H1 (cell line): Measurements from ENCODE around the gene HECTD1. TPM values are rescaled to one million over a fixed set of nuclear protein-coding genes. Genes with fewer than 3 reads are reported as not detected.

Experiments used
- CTCF ChIA-PET: fragments of 300-600 bp; sonication (Branson Sonifier 250); formaldehyde crosslinking; loops from one replicate; lab custom pipeline; 2021; ENCODE audit not compliant: partially characterized antibody; lab: Charles Lee
- POLR2A ChIA-PET: fragments of 300-600 bp; sonication (Branson Sonifier 250); formaldehyde crosslinking; loops from one replicate; lab custom pipeline; 2021; ENCODE audit warnings: inconsistent platforms; ENCODE audit not compliant: partially characterized antibody; lab: Charles Lee
- DNase-seq, 2 experiments: peaks; one replicate each; pipeline versions ENCODE4 v3.0.0 to v3.0.0-alpha.2; 2010 to 2022; ENCODE audit warnings: low spot score in 2 of 2, low read depth in 1 of 2, mixed read lengths in 1 of 2
- FAIRE-seq: peaks from 2 replicates; lab custom pipeline; 2011; peaks lifted over from hg19 to GRCh38; lab: Jason Lieb, UNC
- H2AFZ ChIP-seq: 2 replicates; pipeline ENCODE4 v1.8.1; 2012; ENCODE audit warnings: low read length, inconsistent platforms
- H2AK5ac ChIP-seq: 2 replicates; pipeline ENCODE4 v1.6.1; 2013; ENCODE audit warnings: low read depth, low read length
- H2BK120ac ChIP-seq: replicated peaks from 2 replicates; pipeline ENCODE3; 2013; ENCODE audit warnings: low read depth, low read length, inconsistent platforms
- H2BK12ac ChIP-seq: 2 replicates; pipeline ENCODE4 v1.6.1; 2013; ENCODE audit warnings: low read depth, low read length
- H2BK15ac ChIP-seq: 2 replicates; pipeline ENCODE4 v1.6.1; 2013; ENCODE audit warnings: low read length
- H2BK20ac ChIP-seq: 2 replicates; pipeline ENCODE4 v1.6.1; 2013; ENCODE audit warnings: low read length
- H2BK5ac ChIP-seq: 2 replicates; pipeline ENCODE4 v1.6.1; 2013; ENCODE audit warnings: low read depth, low read length
- H3K14ac ChIP-seq: 2 replicates; pipeline ENCODE4 v1.6.1; 2013; ENCODE audit warnings: inconsistent platforms; ENCODE audit not compliant: insufficient read length
- H3K18ac ChIP-seq: 2 replicates; pipeline ENCODE4 v1.6.1; 2013; ENCODE audit warnings: low read length; ENCODE audit errors: extremely low read depth
- H3K23ac ChIP-seq: 2 replicates; pipeline ENCODE4 v1.6.1; 2013; ENCODE audit warnings: inconsistent platforms; ENCODE audit not compliant: insufficient read length
- H3K23me2 ChIP-seq: 2 replicates; pipeline ENCODE4 v1.6.1; 2013; ENCODE audit warnings: low read depth, low read length
- H3K27ac ChIP-seq: 2 replicates; pipeline ENCODE4 v1.6.1; 2011; ENCODE audit warnings: low read depth, low read length, inconsistent platforms
- H3K27me3 ChIP-seq, 4 experiments: replicated peaks in 1 of 4; 1 replicate in 1 of 4; 2 replicates in 3 of 4; pipeline versions ENCODE4 v1.6.1 to v1.8.1; 2011 to 2013; ENCODE audit warnings: low read length in 3 of 4, mild to moderate bottlenecking in 3 of 4, inconsistent platforms in 2 of 4, mixed read lengths in 2 of 4, moderate library complexity in 1 of 4; ENCODE audit not compliant: control insufficient read depth in 3 of 4, insufficient read depth in 3 of 4; ENCODE audit errors: extremely low read depth in 1 of 4
- H3K36me3 ChIP-seq, 4 experiments: 2 replicates each; pipeline versions ENCODE4 v1.6.1 to v1.8.1; 2011 to 2013; ENCODE audit warnings: mild to moderate bottlenecking in 4 of 4, low read length in 3 of 4, moderate library complexity in 2 of 4, control low read depth in 1 of 4, inconsistent platforms in 1 of 4; ENCODE audit not compliant: insufficient read depth in 4 of 4, control insufficient read depth in 2 of 4
- H3K4ac ChIP-seq: replicated peaks from 2 replicates; pipeline ENCODE3; 2013; ENCODE audit warnings: low read length, low read depth, mixed read lengths, inconsistent platforms; ENCODE audit not compliant: insufficient read length
- H3K4me1 ChIP-seq, 4 experiments: replicated peaks in 1 of 4; 1 replicate in 1 of 4; 2 replicates in 3 of 4; pipeline versions ENCODE4 v1.6.1 to v1.8.1; 2011 to 2013; ENCODE audit warnings: low read length in 3 of 4, inconsistent platforms in 2 of 4, mixed read lengths in 1 of 4; ENCODE audit not compliant: insufficient read depth in 4 of 4, control insufficient read depth in 3 of 4
- H3K4me2 ChIP-seq, 2 experiments: 2 replicates each; pipeline versions ENCODE4 v1.6.1 to v1.8.1; 2011 to 2013; ENCODE audit warnings: low read depth in 2 of 2, low read length in 2 of 2, control low read depth in 1 of 2, inconsistent platforms in 1 of 2, mild to moderate bottlenecking in 1 of 2; ENCODE audit not compliant: insufficient read depth in 1 of 2
- H3K4me3 ChIP-seq, 4 experiments: fragments of 200-600, 300-600 bp in 1 of 4; sonication (generic), shearing (Covaris generic), sonication (Bioruptor Twin) in 1 of 4; 2 replicates each; pipeline versions ENCODE4 v1.5.1 to v1.8.1; 2011 to 2016; ENCODE audit warnings: low read length in 4 of 4, low read depth in 3 of 4, control low read depth in 2 of 4, inconsistent platforms in 2 of 4, mild to moderate bottlenecking in 2 of 4, mixed read lengths in 1 of 4, moderate library complexity in 1 of 4; ENCODE audit not compliant: insufficient read depth in 2 of 4; ENCODE audit errors: extremely low read depth in 1 of 4
- H3K56ac ChIP-seq: replicated peaks from 2 replicates; pipeline ENCODE3; 2013; ENCODE audit warnings: low read depth, mild to moderate bottlenecking, mixed read lengths, low read length, inconsistent platforms; ENCODE audit not compliant: insufficient read length
- H3K79me1 ChIP-seq: 2 replicates; pipeline ENCODE4 v1.6.1; 2013; ENCODE audit warnings: low read depth, low read length, control low read depth
- H3K79me2 ChIP-seq, 2 experiments: 2 replicates each; pipeline versions ENCODE4 v1.6.1 to v1.8.1; 2012 to 2013; ENCODE audit warnings: low read length in 2 of 2, mild to moderate bottlenecking in 2 of 2, inconsistent platforms in 1 of 2; ENCODE audit not compliant: insufficient read depth in 2 of 2, control insufficient read depth in 1 of 2
- H3K9ac ChIP-seq, 4 experiments: replicated peaks in 1 of 4; 1 replicate in 1 of 4; 2 replicates in 3 of 4; pipeline versions ENCODE4 v1.6.1 to v1.8.1; 2011 to 2013; ENCODE audit warnings: low read depth in 3 of 4, low read length in 3 of 4, control low read depth in 2 of 4, mild to moderate bottlenecking in 2 of 4, moderate library complexity in 2 of 4, inconsistent platforms in 1 of 4; ENCODE audit errors: extremely low read depth in 1 of 4
- H3K9me3 ChIP-seq, 2 experiments: 2 replicates each; pipeline versions ENCODE4 v1.6.1 to v1.8.1; 2012 to 2013; ENCODE audit warnings: mild to moderate bottlenecking in 2 of 2, moderate library complexity in 2 of 2, control low read depth in 1 of 2, inconsistent platforms in 1 of 2, low read depth in 1 of 2, low read length in 1 of 2, mixed read lengths in 1 of 2; ENCODE audit not compliant: insufficient read depth in 2 of 2
- H4K20me1 ChIP-seq, 2 experiments: replicated peaks in 1 of 2; 2 replicates each; pipeline versions ENCODE3 to v1.8.1; 2011 to 2013; ENCODE audit warnings: inconsistent platforms in 2 of 2, low read length in 2 of 2, mild to moderate bottlenecking in 1 of 2; ENCODE audit not compliant: insufficient read depth in 2 of 2, control insufficient read depth in 1 of 2
- H4K5ac ChIP-seq: 2 replicates; pipeline ENCODE4 v1.6.1; 2013; ENCODE audit warnings: low read length, low read depth, mixed read lengths, inconsistent platforms; ENCODE audit not compliant: insufficient read length
- H4K8ac ChIP-seq: 2 replicates; pipeline ENCODE4 v1.8.0; 2013; ENCODE audit warnings: mild to moderate bottlenecking, moderate library complexity, low read length, inconsistent platforms; ENCODE audit not compliant: insufficient read depth; ENCODE audit errors: extremely low read depth
- H4K91ac ChIP-seq: replicated peaks from 2 replicates; pipeline ENCODE3; 2013; ENCODE audit warnings: low read length, mixed read lengths, inconsistent platforms; ENCODE audit not compliant: insufficient read length
- BCL11A ChIP-seq, 2 experiments: IDR thresholded peaks; one replicate each; pipeline ENCODE4 v1.6.1; 2011; ENCODE audit warnings: low read depth in 2 of 2, low read length in 2 of 2, mild to moderate bottlenecking in 2 of 2
- CHD1 ChIP-seq: IDR thresholded peaks from 2 replicates; pipeline ENCODE4 v1.6.1; 2012; ENCODE audit warnings: low read depth, low read length, improper control_type of control experiment
- CREB1 ChIP-seq: IDR thresholded peaks from 2 replicates; pipeline ENCODE4 v1.6.1; 2012; ENCODE audit warnings: inconsistent platforms
- CTBP2 ChIP-seq: IDR thresholded peaks from 2 replicates; pipeline ENCODE4 v1.7.0; 2011; ENCODE audit warnings: borderline replicate concordance, mild to moderate bottlenecking, moderate library complexity, mixed read lengths, low read length; ENCODE audit not compliant: insufficient read depth, insufficient read length
- EGR1 ChIP-seq: IDR thresholded peaks from 2 replicates; pipeline ENCODE4 v1.6.1; 2011; ENCODE audit warnings: low read depth, low read length, borderline replicate concordance
- JUN ChIP-seq: IDR thresholded peaks from 2 replicates; pipeline ENCODE4 v1.6.1; 2011; ENCODE audit warnings: low read depth, mild to moderate bottlenecking, improper control_type of control experiment, low read length
- JUND ChIP-seq: IDR thresholded peaks from 2 replicates; pipeline ENCODE4 v1.6.1; 2011; ENCODE audit warnings: mild to moderate bottlenecking, improper control_type of control experiment, low read length
- MAFK ChIP-seq: IDR thresholded peaks from 2 replicates; pipeline ENCODE4 v1.6.1; 2012; ENCODE audit warnings: low read depth, mild to moderate bottlenecking, improper control_type of control experiment, low read length
- NRF1 ChIP-seq: IDR thresholded peaks from 2 replicates; pipeline ENCODE4 v1.6.1; 2011; ENCODE audit warnings: mild to moderate bottlenecking, low read depth, low read length, improper control_type of control experiment
- PHF8 ChIP-seq: fragments of 200-600 bp; sonication (generic); conservative IDR thresholded peaks from 2 replicates; pipeline ENCODE4 v1.7.1; 2012; ENCODE audit warnings: low read depth, mild to moderate bottlenecking, inconsistent platforms, low read length, moderate library complexity
- RBBP5 ChIP-seq: IDR thresholded peaks from 2 replicates; pipeline ENCODE4 v1.7.1; 2012; ENCODE audit warnings: low read depth, mild to moderate bottlenecking, inconsistent platforms, low read length, moderate library complexity, borderline replicate concordance
- RXRA ChIP-seq: IDR thresholded peaks from 2 replicates; pipeline ENCODE4 v1.6.1; 2011; ENCODE audit warnings: low read depth, mild to moderate bottlenecking, low read length, moderate library complexity; ENCODE audit not compliant: insufficient read depth
- SIRT6 ChIP-seq: IDR thresholded peaks from one replicate; pipeline ENCODE4 v1.7.1; 2012; ENCODE audit warnings: low read length, inconsistent platforms
- SP1 ChIP-seq: IDR thresholded peaks from 2 replicates; pipeline ENCODE4 v1.6.1; 2011; ENCODE audit warnings: low read depth, low read length
- SP4 ChIP-seq: IDR thresholded peaks from 2 replicates; pipeline ENCODE4 v1.6.1; 2012; ENCODE audit warnings: low read length, inconsistent platforms
- TEAD4 ChIP-seq: IDR thresholded peaks from 2 replicates; pipeline ENCODE4 v1.6.1; 2012; ENCODE audit warnings: low read depth, low read length, inconsistent platforms, mixed read lengths
- WGBS, 2 experiments: shearing (Covaris generic) in 1 of 2; methylation state at CpG; one replicate each; pipeline versions ENCODE4 v1.1.6 to v1.1.7; 2013 to 2015; ENCODE audit warnings: low lambda C conversion rate in 2 of 2, mixed read lengths in 2 of 2, inconsistent platforms in 1 of 2, low coverage in 1 of 2, missing lambda C conversion rate in 1 of 2; ENCODE audit not compliant: insufficient replicate concordance in 2 of 2, insufficient coverage in 1 of 2, insufficient read length in 1 of 2; ENCODE audit errors: extremely low coverage in 1 of 2, missing lambda C conversion rate in 1 of 2; 5-methylcytosine and 5-hydroxymethylcytosine counted together
- polyA plus RNA-seq, 7 experiments: library from polyadenylated mRNA; depleted of rRNA in 3 of 7; stranded (reverse) in 5 of 7; unstranded in 2 of 7; fragments of >200 nt in 5 of 7; fragments of 200-250 nt in 2 of 7; gene quantifications; 1 replicate in 5 of 7; 2 replicates in 1 of 7; 4 replicates in 1 of 7; pipeline versions ENCODE4 v1.2.1 to v1.2.3, GENCODE V29; 2011 to 2013; ENCODE audit warnings: missing spikeins in 2 of 7, mixed read lengths in 2 of 7
- total RNA-seq: library from RNA; stranded (reverse); fragmentation: NEBNext Ultra II Directional; extraction: Animal tissue kit (Norgen Biotek cat#: 25700); gene quantifications from 2 replicates; pipeline ENCODE4 v1.2.1, GENCODE V29; 2021
- TF ChIP-seq, protein P1 (sequence below): IDR thresholded peaks from 2 replicates; pipeline ENCODE4 v1.6.1; 2012; ENCODE audit warnings: inconsistent platforms

HECTD1 gene
- total and polyA plus RNA-seq, 2 of the 8 experiments (the other 6 are each of a cell fraction or from before 2014, with no cell fraction given), result 44.7 to 105 TPM

DNA sequence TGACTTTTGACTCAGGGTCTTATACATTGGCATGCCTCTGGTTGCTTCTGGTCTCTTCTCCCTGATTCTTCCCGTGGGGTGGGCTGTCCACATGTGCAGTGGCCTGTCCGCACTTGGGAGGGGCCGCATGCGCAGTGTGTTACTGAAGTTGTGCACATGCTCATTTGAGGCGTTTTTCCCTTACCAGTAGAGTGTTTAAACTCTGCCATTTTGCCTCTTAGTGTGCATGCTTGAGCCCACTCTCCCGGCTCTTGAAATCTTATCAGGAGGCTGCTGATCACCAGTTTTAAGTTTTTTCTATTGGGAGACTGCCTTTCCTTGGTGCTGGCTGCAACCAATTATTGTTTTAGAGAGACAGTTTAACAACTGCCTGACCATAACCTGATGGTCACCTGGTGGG is 32.1 kb upstream of the HECTD1 start:
- no peaks in the 10 kb centered on the region for H3K79me1 ChIP-seq
- H3K18ac ChIP-seq, result no peak overlapping the region
- H3K4me3 ChIP-seq, result no peak overlapping the region
- H2BK5ac ChIP-seq, result no peak overlapping the region
- H2BK12ac ChIP-seq, result no peak overlapping the region
- no peaks in the 10 kb centered on the region for H3K23me2 ChIP-seq
- no peak for DNase-seq
- H3K4me1 ChIP-seq, result peaks cover 0 to 4% (median 0%) of the 10 kb centered on the region in 4 experiments; a peak in 1 of 7 replicates
- H3K23ac ChIP-seq, result no peak overlapping the region
- no peak overlapping the region for H3K4ac ChIP-seq
- no peak overlapping the region for H2AFZ ChIP-seq
- no peak overlapping the region for H3K4me2 ChIP-seq
- no peak for TF ChIP-seq JUND
- TF ChIP-seq PHF8, result no peak
- TF ChIP-seq SP1, result no peak
- TF ChIP-seq RXRA, result no peak
- TF ChIP-seq NRF1, result no peak
- TF ChIP-seq, protein P1, sequence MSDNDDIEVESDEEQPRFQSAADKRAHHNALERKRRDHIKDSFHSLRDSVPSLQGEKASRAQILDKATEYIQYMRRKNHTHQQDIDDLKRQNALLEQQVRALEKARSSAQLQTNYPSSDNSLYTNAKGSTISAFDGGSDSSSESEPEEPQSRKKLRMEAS, result no peak
- TF ChIP-seq RBBP5, result no peak
- no peak for TF ChIP-seq CTBP2
- TF ChIP-seq CHD1, result no peak
- no peak for TF ChIP-seq JUN
- TF ChIP-seq SIRT6, result no peak
- no peak for TF ChIP-seq TEAD4
- TF ChIP-seq BCL11A (IDR thresholded peaks at IDR 0.05; ENCODE audit: low read depth in 2 of 2, low read length in 2 of 2), result no peak
- TF ChIP-seq MAFK, result no peak
- TF ChIP-seq EGR1, result no peak
- no peak for TF ChIP-seq CREB1
- TF ChIP-seq SP4, result no peak
- 91% methylated on average over 6 of the region's 6 CpGs; no CpG with 5 or more reads in 1 of the 2 experiments for WGBS, 2 experiments
- no peaks in the 10 kb centered on the region for H3K79me2 ChIP-seq
- H3K27me3 ChIP-seq, result no peaks in the 10 kb centered on the region
- no peak overlapping the region for H4K5ac ChIP-seq
- H4K20me1 ChIP-seq, result no peaks in the 10 kb centered on the region
- H3K14ac ChIP-seq, result no peak overlapping the region
- ChIA-PET CTCF (no interaction called here), POLR2A (no interaction called here)
- no peaks in the 10 kb centered on the region for H3K36me3 ChIP-seq
- no peak overlapping the region for H2BK20ac ChIP-seq
- H2AK5ac ChIP-seq, result no peak overlapping the region
- H3K9ac ChIP-seq, result no peak overlapping the region
- H3K27ac ChIP-seq, result no peak overlapping the region
- H2BK15ac ChIP-seq, result no peak overlapping the region
- H3K9me3 ChIP-seq, result no peaks in the 10 kb centered on the region
- no peak for FAIRE-seq
- no peak overlapping the region for H4K8ac ChIP-seq
- no peak overlapping the region for H3K56ac ChIP-seq
- H4K91ac ChIP-seq, result no peak overlapping the region
- H2BK120ac ChIP-seq, result no peak overlapping the region
